Tibial nerve (tissue), 4 donors: ENCODE results near the gene RO60.

Source experiments
- CTCF ChIP-seq, 5 experiments: fragments of 200-600 bp in 3 of 5; fragments of 450-650 bp in 2 of 5; sonication (generic) in 3 of 5; IDR thresholded peaks; one replicate each; pipeline ENCODE4 v1.5.1; 2016 to 2019; ENCODE audit warnings: antibody characterized with exemption in 5 of 5, mild to moderate bottlenecking in 3 of 5, moderate library complexity in 2 of 5
- EP300 ChIP-seq, 2 donors: sonication (generic); formaldehyde crosslinking; IDR thresholded peaks; one replicate each; pipeline ENCODE4 v1.6.1; 2017; ENCODE audit warnings: antibody characterized with exemption in 2 of 2, mild to moderate bottlenecking in 1 of 2
- POLR2A ChIP-seq, 2 donors: fragments of 450-650 bp; IDR thresholded peaks; one replicate each; pipeline ENCODE4 v1.6.1; 2017; ENCODE audit warnings: antibody characterized with exemption in 2 of 2, mild to moderate bottlenecking in 2 of 2, moderate library complexity in 2 of 2

GRCh38 chr1:193085263-193085662 lies 25.9 kb downstream of the RO60 start:
- TF ChIP-seq CTCF (IDR thresholded peaks at IDR 0.05) (no peak), POLR2A (IDR thresholded peaks at IDR 0.05) (no peak), EP300 (IDR thresholded peaks at IDR 0.05) (no peak)
